Midbrain (tissue), 1 donor: ENCODE results near the gene CD4.

Experiments used
- DNase-seq: peaks from one replicate; lab custom pipeline; 2025; lab: John Stamatoyannopoulos, UW

CD4 gene

GRCh38 chr12:6765634-6766581 lies 23.4 kb upstream of the CD4 start, which contains the start of gene PTMS:
PTMS (plus strand) TSS chr12:6766363; CDS start chr12:6766706, 343 bp downstream.
- no peak for DNase-seq

- peak; percentile 50 for DNase-seq
Observed at GRCh38 chr12:6766651-6767349, 22.5 kb upstream of the CD4 start.

GRCh38 chr12:6767353-6768319 lies 21.7 kb upstream of the CD4 start:
- no peak for DNase-seq

- no peak for DNase-seq
Observed at GRCh38 chr12:6768437-6768914, 20.9 kb upstream of the CD4 start.

GRCh38 chr12:6768990-6769389 lies 20.3 kb upstream of the CD4 start:
- DNase-seq, result no peak

GRCh38 chr12:6769666-6770065 lies 19.7 kb upstream of the CD4 start:
- DNase-seq, result no peak

GRCh38 chr12:6770094-6770493 lies 19.2 kb upstream of the CD4 start:
- DNase-seq, result no peak

GRCh38 chr12:6770600-6770999 lies 18.7 kb upstream of the CD4 start:
- no peak for DNase-seq

- DNase-seq, result no peak
Observed at GRCh38 chr12:6771091-6771495, 18.2 kb upstream of the CD4 start.

GRCh38 chr12:6771509-6772330 lies 17.6 kb upstream of the CD4 start:
- DNase-seq, result no peak

GRCh38 chr12:6772331-6772695 lies 17.0 kb upstream of the CD4 start, which contains the start of gene LAG3:
LAG3 (plus strand) TSS chr12:6772520; CDS start chr12:6772853, 333 bp downstream.
- DNase-seq, result no peak

GRCh38 chr12:6772726-6773589 lies 16.4 kb upstream of the CD4 start:
- no peak for DNase-seq

GRCh38 chr12:6773590-6774351 lies 15.6 kb upstream of the CD4 start:
- no peak for DNase-seq

- DNase-seq, result no peak
Observed at GRCh38 chr12:6774499-6775062, 14.7 kb upstream of the CD4 start.

GRCh38 chr12:6775185-6776174 lies 13.8 kb upstream of the CD4 start:
- DNase-seq, result no peak

GRCh38 chr12:6777386-6777785 lies 11.9 kb upstream of the CD4 start:
- no peak for DNase-seq

- DNase-seq, result peak; percentile 23
Observed at GRCh38 chr12:6778217-6778573, 11.1 kb upstream of the CD4 start.
